Kidney (tissue), 14 donors: Measurements from ENCODE around the gene ADARB2. TPM values are rescaled to one million over a fixed set of nuclear protein-coding genes. Genes with fewer than 3 reads are reported as not detected.

Source experiments
- DNase-seq, 5 donors: peaks; one replicate each; pipeline ENCODE4 v3.0.0-alpha.2; 2013 to 2020
- FAIRE-seq: peaks from 2 replicates; lab custom pipeline; 2012; peaks lifted over from hg19 to GRCh38; lab: Jason Lieb, UNC
- H3K27ac ChIP-seq, 2 donors: one replicate each; pipeline ENCODE4 v1.7.0; 2013; ENCODE audit warnings: low read depth in 2 of 2, low read length in 2 of 2, inconsistent platforms in 1 of 2
- H3K27me3 ChIP-seq: one replicate; pipeline ENCODE4 v1.7.1; 2013; ENCODE audit warnings: low read length, inconsistent platforms; ENCODE audit not compliant: control insufficient read depth, insufficient read depth
- H3K36me3 ChIP-seq, 3 donors: one replicate each; pipeline versions ENCODE4 v1.7.0 to v1.7.1; 2013; ENCODE audit warnings: low read length in 3 of 3, control low read depth in 1 of 3, inconsistent platforms in 1 of 3; ENCODE audit not compliant: insufficient read depth in 3 of 3, control insufficient read depth in 2 of 3
- H3K4me1 ChIP-seq, 3 donors: one replicate each; pipeline versions ENCODE4 v1.7.0 to v1.7.1; 2013; ENCODE audit warnings: low read length in 3 of 3, inconsistent platforms in 1 of 3, low read depth in 1 of 3; ENCODE audit not compliant: control insufficient read depth in 2 of 3, insufficient read depth in 2 of 3
- H3K4me3 ChIP-seq, 3 donors: one replicate each; pipeline versions ENCODE4 v1.7.0 to v1.8.1; 2013; ENCODE audit warnings: low read length in 3 of 3, control low read depth in 1 of 3, inconsistent platforms in 1 of 3
- H3K9ac ChIP-seq, 3 donors: one replicate each; pipeline versions ENCODE4 v1.7.0 to v1.7.1; 2013; ENCODE audit warnings: low read length in 3 of 3, control low read depth in 1 of 3, inconsistent platforms in 1 of 3
- H3K9me3 ChIP-seq, 3 donors: one replicate each; pipeline versions ENCODE4 v1.7.0 to v1.7.1; 2013; ENCODE audit warnings: low read length in 3 of 3, control low read depth in 1 of 3, inconsistent platforms in 1 of 3; ENCODE audit not compliant: control insufficient read depth in 2 of 3, insufficient read depth in 1 of 3
- intact Hi-C: fragments of 100-400 bp; cut with DNase I; formaldehyde crosslinking; loops from one replicate; pipeline ENCODE4 v1.11.1; 2022
- polyA plus RNA-seq: library from polyadenylated mRNA; stranded (reverse); fragments of 350-450 nt; fragmentation: Illumina TruSeq; extraction: RNeasy Lipid Tissue Mini Kit (QIAGEN cat#74804); gene quantifications from one replicate; pipeline ENCODE4 v1.2.3, GENCODE V29; 2014; ENCODE audit warnings: low read depth, low replicate concordance; ENCODE audit not compliant: insufficient read depth
- total RNA-seq: library from RNA; stranded (reverse); fragmentation: NEBNext Ultra II Directional; extraction: Animal tissue kit (Norgen Biotek cat#: 25700); gene quantifications from one replicate; pipeline ENCODE4 v1.2.1, GENCODE V29; 2021
- TF ChIP-seq, protein P1 (sequence below): IDR thresholded peaks from 3 replicates; pipeline ENCODE4 v1.5.1; 2012; ENCODE audit warnings: mild to moderate bottlenecking, moderate library complexity, borderline replicate concordance; ENCODE audit not compliant: insufficient read depth; ENCODE audit errors: extremely low read depth
- donor health status: control.
- donor health status: control.
- donor health status: control.
- donor health status: control.
- donor health status: control.
- donor health status: DM: yes; HTN: yes; CAD: no.
- donor health status: Normal renal cell carcinoma (clear cell type).

Gene ADARB2
- total and polyA plus RNA-seq, 2 donors from 2014 or later: 1.0 to 1.3 TPM

DNA sequence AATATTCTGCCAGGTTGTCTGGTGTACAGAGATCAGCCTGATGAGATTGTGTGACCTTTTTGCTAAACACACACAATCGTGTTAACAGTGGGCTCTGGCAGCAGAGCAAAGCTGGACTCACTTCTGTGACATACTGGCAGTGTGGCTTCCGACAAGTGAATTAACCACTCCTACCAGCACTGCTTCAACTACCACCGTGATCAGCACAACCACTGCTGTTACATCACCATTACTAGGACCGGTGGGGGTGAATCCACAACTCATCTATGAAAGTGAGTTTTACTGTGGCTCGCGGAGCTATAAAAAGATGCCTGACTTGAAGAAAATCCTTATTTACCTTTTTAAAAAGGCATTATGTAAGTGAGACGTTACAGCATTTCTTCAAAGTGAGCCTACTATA lies 545.6 kb downstream of the ADARB2 start:
- FAIRE-seq: no peak

GRCh38 chr10:1190791-1191490 lies 546.4 kb downstream of the ADARB2 start:
- no peak overlapping the region for H3K4me3 ChIP-seq
- no peaks in the 10 kb centered on the region for H3K36me3 ChIP-seq
- no peaks in the 10 kb centered on the region for H3K27me3 ChIP-seq
- no peak for FAIRE-seq
- no peaks in the 10 kb centered on the region for H3K9me3 ChIP-seq
- peaks cover 0 to 25% (median 7%) of the 10 kb centered on the region in 3 donors for H3K4me1 ChIP-seq
- intact Hi-C loops: no loop called here
- DNase-seq: no peak
- no peak overlapping the region for H3K9ac ChIP-seq
- no peak overlapping the region for H3K27ac ChIP-seq
- TF ChIP-seq, protein P1, sequence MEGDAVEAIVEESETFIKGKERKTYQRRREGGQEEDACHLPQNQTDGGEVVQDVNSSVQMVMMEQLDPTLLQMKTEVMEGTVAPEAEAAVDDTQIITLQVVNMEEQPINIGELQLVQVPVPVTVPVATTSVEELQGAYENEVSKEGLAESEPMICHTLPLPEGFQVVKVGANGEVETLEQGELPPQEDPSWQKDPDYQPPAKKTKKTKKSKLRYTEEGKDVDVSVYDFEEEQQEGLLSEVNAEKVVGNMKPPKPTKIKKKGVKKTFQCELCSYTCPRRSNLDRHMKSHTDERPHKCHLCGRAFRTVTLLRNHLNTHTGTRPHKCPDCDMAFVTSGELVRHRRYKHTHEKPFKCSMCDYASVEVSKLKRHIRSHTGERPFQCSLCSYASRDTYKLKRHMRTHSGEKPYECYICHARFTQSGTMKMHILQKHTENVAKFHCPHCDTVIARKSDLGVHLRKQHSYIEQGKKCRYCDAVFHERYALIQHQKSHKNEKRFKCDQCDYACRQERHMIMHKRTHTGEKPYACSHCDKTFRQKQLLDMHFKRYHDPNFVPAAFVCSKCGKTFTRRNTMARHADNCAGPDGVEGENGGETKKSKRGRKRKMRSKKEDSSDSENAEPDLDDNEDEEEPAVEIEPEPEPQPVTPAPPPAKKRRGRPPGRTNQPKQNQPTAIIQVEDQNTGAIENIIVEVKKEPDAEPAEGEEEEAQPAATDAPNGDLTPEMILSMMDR: no peak

More for the DNA sequence above, 545.6 kb downstream of the ADARB2 start:
- Histone ChIP-seq H3K36me3 (no peaks in the 10 kb centered on the region), H3K27ac (no peak overlapping the region), H3K4me3 (no peak overlapping the region), H3K27me3 (no peaks in the 10 kb centered on the region), H3K4me1 (peaks cover 0 to 25% (median 7%) of the 10 kb centered on the region in 3 donors), H3K9me3 (no peaks in the 10 kb centered on the region), H3K9ac (no peak overlapping the region)
- DNase-seq: no peak
- TF ChIP-seq, protein P1: no peak
- intact Hi-C loops: no loop called here

- peaks cover 0 to 25% (median 7%) of the 10 kb centered on the region in 3 donors for H3K4me1 ChIP-seq
- no peaks in the 10 kb centered on the region for H3K27me3 ChIP-seq
- H3K27ac ChIP-seq: no peak overlapping the region
- no peak overlapping the region for H3K9ac ChIP-seq
- DNase-seq: no peak
- H3K4me3 ChIP-seq: no peak overlapping the region
- TF ChIP-seq, protein P1: no peak
- intact Hi-C loops: no loop called here
- no peaks in the 10 kb centered on the region for H3K36me3 ChIP-seq
- FAIRE-seq: no peak
- H3K9me3 ChIP-seq: no peaks in the 10 kb centered on the region
These were observed 547.3 kb downstream of the ADARB2 start for GRCh38 chr10:1190052-1190395.
